ENCODE data around the gene DNAJB6. TPM values are rescaled to one million over a fixed set of nuclear protein-coding genes. Genes with fewer than 3 reads are reported as not detected.

The DNAJB6 gene
- total RNA-seq, 1 experiment from 2014 or later, result 89.7 TPM

DNA sequence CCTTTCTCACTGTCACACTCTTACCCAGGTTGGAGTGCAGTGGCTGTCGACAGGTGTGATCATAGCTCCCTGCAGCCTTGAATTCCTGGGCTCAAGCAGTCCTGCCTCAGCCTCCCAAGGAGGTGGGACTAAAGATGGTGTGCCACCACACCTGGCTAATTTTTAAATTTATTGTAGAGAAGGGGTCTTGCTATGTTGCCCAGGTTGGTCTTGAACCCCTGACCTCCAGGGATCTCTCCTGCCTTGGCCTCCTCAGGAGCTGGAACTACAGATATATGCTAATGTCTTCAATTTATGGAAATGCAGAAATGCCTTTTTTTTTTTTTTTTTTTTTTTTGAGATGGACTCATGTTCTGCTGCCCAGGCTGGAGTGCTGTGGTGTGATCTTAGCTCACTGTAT lies 42.7 kb downstream of the DNAJB6 start:
- no peaks in the 10 kb centered on the region for H3K9me3 ChIP-seq
- no peak overlapping the region for H3K4me3 ChIP-seq
- H3K36me3 ChIP-seq, result peaks cover 11% of the 10 kb centered on the region

DNA sequence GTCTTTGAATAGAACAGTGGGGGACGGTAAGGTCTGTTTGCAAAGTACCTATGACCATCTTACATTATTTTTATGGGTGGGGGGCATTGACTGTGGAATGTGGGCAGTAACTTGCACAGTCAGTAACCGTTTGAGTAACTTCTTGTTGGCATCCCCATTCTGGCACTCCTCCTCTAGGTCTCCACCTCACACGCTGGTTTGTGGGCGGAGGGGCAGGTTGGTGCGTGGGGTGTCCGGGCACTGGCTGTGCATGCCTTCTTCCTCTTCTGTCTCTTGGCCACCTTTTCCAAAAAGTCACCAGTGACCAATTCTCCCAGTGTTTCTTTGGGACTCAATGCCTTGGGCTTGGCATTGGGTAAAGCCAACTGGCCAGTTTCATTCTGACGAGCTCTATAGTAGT lies 43.6 kb downstream of the DNAJB6 start:
- no peaks in the 10 kb centered on the region for H3K27me3 ChIP-seq
- H3K4me3 ChIP-seq, result no peak overlapping the region
- H3K36me3 ChIP-seq, result peaks cover 9% of the 10 kb centered on the region
- no peak for DNase-seq
- H3K9me3 ChIP-seq, result no peaks in the 10 kb centered on the region

More for the DNA sequence above, 42.7 kb downstream of the DNAJB6 start:
- no peaks in the 10 kb centered on the region for H3K27me3 ChIP-seq
- no peak for DNase-seq

DNA sequence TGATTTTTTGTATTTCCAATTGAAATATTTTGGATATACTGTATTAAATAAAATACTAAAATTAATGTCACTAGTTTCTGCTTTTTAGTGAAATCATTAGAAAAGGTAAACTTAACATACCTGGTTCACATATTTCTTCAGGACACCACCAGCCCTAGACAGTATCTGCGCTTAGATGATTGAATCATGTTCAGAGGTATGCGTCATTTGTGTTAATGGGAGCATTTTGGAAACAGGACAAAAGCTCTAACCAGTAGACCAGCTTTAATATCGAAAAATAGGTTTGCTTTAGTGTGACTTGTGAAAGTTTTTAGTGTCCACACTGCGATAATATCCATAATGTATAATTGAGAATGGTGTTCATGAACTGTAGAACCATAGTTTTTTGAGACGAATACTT lies 47.1 kb downstream of the DNAJB6 start:
- DNase-seq, result no peak
- no peak overlapping the region for H3K4me3 ChIP-seq
- H3K27me3 ChIP-seq, result no peaks in the 10 kb centered on the region
- no peaks in the 10 kb centered on the region for H3K9me3 ChIP-seq
- peaks cover 13% of the 10 kb centered on the region for H3K36me3 ChIP-seq

DNA sequence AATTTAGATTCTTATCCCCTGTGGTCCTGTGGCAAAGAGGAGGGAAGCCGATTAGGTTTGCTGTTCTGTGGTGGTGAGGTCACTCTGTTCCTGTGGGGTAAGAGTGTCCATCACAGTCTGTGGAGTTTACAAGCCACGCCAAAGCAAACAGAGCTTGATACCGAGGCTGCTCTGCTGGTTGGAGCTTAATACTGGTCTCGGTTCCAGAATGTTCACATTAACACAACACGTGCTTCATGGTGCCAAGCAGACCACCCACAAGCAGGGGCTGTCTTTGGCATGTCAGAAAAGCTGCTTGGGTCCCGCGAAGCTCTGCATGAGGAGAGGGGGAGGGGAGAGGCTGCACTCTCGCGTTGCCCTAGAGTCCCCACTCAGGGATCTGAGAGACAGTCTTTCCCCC lies 47.5 kb downstream of the DNAJB6 start:
- no peaks in the 10 kb centered on the region for H3K9me3 ChIP-seq
- peaks cover 16% of the 10 kb centered on the region for H3K36me3 ChIP-seq
- no peak for DNase-seq
- H3K4me3 ChIP-seq, result no peak overlapping the region
- no peaks in the 10 kb centered on the region for H3K27me3 ChIP-seq

DNA sequence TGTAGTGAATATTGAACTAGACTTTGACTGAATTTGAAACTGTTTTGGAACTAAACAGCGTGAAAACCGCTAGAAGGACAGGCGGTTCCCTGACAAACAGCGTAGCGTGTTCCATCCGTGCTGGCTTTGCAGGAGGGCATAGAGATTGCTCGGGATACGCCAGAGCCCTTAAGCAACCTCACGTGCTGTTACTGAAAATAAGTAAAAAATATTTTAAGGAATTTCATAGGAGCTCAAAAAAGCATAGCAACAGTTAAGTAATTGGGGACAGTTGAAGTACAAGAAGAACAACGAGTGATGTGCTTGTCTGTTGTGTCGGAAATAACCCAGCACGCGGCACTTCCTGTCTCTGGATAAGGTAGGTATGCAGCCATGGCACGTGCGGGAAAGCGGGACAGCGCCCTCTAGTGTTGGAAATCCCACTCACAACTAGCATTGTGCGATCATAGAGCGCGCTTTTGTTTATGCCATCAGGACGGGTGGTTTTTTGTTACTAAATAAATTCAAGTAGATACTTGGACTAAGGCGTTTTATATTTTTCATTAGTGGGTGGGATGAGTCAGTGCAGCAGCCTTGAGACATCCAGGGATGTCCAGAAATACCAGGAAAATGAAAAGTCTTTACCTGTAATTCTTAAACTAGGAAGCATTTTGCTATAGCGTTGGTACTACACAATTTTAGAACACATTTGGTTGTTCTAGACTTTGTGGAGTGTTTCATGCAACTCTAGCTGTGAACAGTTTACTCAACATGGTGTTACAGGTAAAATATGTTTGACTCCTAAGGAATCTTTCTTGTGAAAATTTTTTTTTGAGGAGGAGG lies 50.4 kb downstream of the DNAJB6 start:
- Histone ChIP-seq H3K4me3 (no peak overlapping the region), H3K9me3 (no peaks in the 10 kb centered on the region), H3K27me3 (no peaks in the 10 kb centered on the region), H3K36me3 (peaks cover 20% of the 10 kb centered on the region)
- peak; percentile 60 for DNase-seq

DNA sequence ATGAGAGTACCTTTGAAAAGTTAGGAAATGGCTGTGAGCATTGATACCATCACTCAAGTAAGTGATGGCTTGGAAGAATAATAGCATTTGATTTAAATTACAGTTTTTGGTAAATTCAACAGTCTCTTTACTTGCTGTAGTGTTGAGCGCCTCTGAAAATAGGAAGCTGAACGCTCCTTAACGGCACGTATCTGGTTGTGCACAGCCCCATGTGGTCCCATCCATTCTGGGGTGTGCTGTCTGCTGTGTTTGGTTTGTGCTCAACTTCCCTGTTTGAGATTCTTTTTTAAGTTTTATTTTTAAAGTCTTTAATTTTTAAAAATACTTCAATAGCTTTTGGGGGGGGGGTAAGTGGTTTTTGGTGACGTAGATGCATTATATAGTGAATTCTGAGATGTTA lies 51.5 kb downstream of the DNAJB6 start:
- H3K27me3 ChIP-seq, result no peaks in the 10 kb centered on the region
- peaks cover 20% of the 10 kb centered on the region for H3K36me3 ChIP-seq
- no peaks in the 10 kb centered on the region for H3K9me3 ChIP-seq
- H3K4me3 ChIP-seq, result no peak overlapping the region
- DNase-seq, result no peak

DNA sequence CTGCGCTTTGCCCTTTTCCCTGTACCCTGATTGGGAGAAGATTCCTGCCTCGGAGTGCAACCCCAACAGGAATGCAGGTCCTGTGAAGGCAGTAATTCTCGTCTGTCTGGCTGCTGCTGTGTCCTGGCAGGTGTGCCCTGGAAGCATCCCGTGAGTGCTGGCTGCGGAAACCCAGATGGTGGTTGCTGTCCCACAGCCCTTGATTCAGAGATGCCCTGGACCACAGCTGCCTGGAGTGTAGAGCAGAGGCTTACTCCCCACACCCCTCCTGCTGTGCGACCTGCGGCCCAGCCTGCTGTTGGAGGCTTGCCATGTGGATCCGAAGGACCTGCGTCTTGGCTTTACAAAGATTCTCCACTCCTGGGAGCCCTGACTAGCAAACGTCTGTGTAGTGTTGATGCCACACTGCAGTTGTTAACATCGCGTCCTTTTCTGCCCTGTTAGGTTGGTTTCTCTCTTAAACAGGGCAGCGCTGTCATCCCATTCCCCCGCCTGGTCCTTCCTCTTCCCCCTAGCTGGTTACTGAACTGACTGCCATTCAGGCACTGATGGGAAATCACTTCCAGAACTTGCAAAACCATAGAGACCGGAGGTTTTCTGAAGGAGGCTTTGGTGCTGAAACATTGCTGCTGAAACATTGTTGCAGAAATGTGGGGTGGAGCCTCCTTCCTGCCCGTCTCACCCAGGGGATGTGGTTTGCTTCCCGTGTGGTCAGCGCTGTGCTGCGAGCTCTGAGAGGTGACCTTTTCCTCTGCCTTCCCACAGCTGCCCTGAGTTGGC lies 53.3 kb downstream of the DNAJB6 start:
- Histone ChIP-seq H3K4me3 (no peak overlapping the region), H3K27me3 (no peaks in the 10 kb centered on the region), H3K9me3 (no peaks in the 10 kb centered on the region), H3K36me3 (peaks cover 12% of the 10 kb centered on the region)
- no peak for DNase-seq

DNA sequence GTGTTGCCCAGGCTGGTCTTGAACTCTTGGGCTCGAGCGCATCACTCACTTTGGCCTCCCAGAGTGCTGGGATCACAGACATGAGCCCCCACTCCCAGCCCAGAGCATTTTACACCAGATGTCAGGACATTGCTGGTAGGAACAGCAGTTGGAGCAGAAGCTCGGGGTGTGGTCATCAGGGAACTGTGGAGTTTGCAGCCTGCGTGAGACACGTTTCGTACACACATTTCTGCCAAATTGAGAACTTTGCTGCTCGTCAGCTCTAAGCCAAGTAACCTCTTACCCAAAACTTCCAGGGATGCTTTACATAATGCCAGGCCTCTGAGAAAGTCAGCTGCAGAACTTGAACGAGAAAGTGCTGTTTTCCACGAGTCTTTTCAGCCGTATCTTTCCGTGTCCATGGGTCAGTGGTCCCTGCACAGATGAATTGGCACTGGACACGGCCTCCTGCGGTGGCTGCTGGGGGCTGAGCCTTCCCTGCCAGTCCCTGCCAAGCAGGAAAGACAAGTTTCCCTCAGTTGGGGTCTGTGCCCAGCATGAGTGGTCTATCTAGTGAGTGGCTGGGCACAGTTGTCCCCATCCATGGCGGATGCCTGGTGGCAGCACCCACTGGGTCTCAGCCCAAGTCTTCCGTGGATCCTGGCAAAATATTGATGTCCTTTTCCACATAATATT lies 54.4 kb downstream of the DNAJB6 start:
- DNase-seq, result no peak
- H3K27me3 ChIP-seq, result no peaks in the 10 kb centered on the region
- peaks cover 12% of the 10 kb centered on the region for H3K36me3 ChIP-seq
- no peak overlapping the region for H3K4me3 ChIP-seq
- H3K9me3 ChIP-seq, result no peaks in the 10 kb centered on the region

DNA sequence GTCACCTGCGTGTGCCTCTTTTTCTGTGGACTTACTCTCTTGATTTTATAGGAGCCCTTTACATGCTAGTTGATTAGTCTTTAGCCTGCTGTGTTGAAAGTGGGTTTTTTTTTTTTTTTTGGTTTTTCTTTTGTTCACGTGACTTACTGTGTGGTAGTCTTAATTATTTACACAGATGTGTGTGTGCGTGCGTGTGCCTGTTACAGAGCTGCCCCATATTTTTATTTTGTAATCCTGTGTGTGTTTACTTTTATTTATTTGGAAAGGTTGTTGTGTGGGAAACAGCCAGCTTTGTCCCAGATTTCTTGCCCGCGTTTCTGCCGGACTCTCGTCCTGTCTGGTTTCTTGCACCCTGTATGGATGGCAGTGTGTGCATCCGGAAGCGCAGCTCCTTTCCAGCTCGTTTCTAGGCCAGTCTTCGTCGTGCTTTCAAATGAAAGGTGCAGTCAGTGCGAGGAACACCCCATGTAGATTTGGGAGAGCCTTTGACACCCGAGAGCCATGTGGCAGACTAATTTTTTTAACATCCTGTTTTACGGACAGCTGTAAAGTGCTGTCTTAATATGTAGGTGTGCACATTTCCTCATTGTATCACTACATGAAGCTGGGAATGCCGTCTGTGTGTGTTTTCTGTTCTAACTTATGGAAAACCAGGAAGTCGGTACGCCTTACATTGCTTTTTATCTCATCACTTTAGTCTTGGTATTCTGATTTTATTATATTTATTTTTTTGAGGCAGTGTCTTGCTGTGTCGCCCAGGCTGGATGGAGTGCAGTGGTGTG lies 55.6 kb downstream of the DNAJB6 start:
- no peak for DNase-seq
- Histone ChIP-seq H3K36me3 (peaks cover 11% of the 10 kb centered on the region), H3K4me3 (no peak overlapping the region), H3K9me3 (no peaks in the 10 kb centered on the region), H3K27me3 (no peaks in the 10 kb centered on the region)

DNA sequence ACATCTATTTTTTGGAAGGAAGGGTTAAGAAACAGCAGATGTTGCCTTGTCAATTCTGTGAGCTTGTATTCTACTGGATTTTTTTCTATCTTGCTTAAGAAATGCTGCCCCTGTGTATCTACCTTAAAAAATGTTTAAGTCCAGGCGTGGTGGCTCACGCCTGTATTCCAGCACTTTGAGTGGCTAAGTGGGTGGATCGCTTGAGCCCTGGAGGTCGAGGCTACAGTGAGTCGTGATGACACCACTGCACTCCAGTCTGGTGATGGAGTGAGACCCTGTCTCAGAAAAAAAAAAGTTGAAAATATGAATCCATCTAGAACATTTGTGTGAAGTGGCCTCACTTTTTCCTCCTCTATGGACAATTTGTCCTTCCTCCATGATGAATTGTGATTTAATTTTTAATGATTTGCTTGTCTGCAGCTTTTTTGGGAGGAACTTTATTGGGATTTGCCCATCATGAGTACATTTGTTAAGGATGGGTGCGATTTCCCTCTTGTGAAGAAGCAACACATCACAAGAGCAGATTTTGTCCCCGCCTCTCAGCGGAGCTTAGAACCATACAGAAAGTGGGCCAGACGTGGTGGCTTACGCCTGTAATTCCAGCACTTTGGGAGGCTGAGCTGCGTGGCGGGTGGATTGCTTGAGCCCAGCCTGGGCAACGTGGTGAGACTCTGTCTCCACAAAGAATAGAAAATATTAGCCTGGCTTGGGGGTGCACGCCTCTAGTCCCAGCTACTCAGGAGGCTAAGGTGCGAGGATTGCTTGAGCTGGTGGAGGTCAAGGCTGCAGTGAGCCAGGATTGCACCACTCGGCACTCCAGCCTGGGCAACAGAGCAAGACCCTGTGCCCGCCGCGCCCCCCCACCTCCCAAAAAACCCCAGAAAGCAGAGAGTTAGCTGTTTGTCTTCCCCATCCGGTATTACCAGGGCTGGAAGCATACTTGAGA lies 57.7 kb downstream of the DNAJB6 start:
- Histone ChIP-seq H3K36me3 (peaks cover 3% of the 10 kb centered on the region; the same call in 1 of the 2 replicates), H3K4me3 (no peak overlapping the region), H3K27me3 (no peaks in the 10 kb centered on the region), H3K9me3 (no peaks in the 10 kb centered on the region)
- DNase-seq, result peak; percentile 20

DNA sequence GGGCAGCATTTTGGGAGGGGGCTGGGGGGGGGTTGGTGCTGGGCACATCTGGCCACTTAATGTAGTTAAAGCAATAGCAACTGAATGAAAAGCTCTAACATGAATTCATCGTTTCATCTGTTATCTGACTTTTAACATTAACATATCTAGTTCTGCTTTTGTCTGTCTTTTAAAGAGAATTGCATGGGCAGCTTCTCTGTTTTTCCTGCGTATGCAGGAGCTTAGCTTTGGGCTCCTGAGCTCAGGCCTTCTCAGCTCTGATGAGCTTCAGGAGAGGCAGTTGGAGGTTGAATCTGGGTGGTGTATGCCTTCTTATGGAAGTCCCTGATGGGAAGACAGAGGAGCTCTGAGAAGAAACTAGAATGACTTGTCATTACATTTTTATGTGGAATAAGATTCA lies 58.4 kb downstream of the DNAJB6 start:
- Histone ChIP-seq H3K36me3 (peaks cover 2% of the 10 kb centered on the region; the same call in 1 of the 2 replicates), H3K9me3 (no peaks in the 10 kb centered on the region), H3K4me3 (no peak overlapping the region)

DNA sequence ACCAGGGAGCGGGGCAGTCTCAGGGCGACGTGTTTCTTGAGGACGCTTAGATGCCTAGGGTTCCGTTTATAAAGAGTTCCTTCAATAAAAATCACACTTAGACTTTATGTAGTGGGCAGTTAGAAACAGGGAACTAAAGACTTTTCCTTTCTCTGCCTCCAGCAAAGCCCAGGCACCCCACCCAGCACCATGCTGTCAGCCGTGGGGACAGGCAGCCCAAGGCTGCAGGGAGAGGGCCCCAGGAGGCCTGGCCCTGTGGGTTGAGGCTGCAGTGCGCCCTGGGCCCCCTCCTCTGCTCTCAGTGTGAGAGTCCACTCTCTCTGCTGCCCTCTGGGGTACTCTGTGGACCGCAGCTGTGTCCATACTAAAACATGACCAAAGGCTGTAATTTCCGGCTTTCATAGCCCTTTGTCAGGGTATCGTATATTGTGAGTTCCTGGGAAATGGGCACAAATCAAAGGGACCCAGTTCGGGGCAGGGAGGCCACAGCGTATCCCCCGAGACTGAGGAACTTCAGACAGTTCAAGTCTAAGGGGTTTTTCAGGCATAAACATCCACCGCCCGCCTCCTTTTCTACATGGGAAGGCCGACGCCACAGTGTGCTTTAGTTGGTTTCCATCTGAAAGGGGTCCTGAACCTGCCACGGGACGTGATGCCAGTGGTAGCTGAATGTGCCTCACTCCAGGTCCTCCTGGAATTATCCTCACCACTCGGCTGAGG lies 59.7 kb downstream of the DNAJB6 start:
- Histone ChIP-seq H3K9me3 (no peaks in the 10 kb centered on the region), H3K36me3 (no peaks in the 10 kb centered on the region), H3K27me3 (no peaks in the 10 kb centered on the region), H3K4me3 (no peak overlapping the region)
- no peak for DNase-seq

More for the DNA sequence above, 58.4 kb downstream of the DNAJB6 start:
- no peaks in the 10 kb centered on the region for H3K27me3 ChIP-seq
- no peak for DNase-seq

DNA sequence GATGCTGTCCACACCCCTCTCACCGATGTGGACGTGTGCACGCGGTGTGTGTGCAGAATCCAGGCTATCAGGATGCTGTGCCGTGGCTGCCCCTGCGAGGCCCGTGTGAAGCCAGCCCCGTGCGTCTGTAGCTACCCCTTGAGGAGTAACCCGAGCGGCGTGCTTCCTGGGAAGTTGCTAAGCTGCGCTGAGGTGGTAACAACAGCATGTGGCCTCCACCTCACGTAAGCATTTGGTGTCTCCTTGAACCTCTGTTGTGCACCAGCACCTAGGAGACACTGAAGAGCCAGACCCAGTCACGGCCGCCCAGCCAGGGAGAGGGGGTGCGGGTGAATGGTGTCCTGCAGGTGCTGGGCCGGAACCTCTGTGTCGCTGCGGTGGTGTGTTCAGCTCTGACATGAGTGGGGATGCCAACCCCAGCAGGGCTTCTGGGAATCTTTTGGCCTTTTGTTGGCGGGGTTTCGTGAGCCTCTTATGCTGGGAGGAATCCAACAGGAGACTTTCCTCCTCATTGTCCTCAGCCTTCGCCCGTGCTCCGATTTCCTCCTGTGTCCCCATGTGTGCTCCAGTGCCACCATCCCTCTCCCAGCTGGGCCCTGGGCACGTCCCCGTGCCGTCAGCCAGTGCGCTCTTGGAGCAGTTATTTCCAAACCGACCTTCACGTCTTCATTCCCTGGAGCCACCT lies 60.4 kb downstream of the DNAJB6 start:
- Histone ChIP-seq H3K4me3 (no peak overlapping the region), H3K9me3 (no peaks in the 10 kb centered on the region), H3K36me3 (no peaks in the 10 kb centered on the region), H3K27me3 (no peaks in the 10 kb centered on the region)
- no peak for DNase-seq

All from MG63 (cell line).